Ectodermal cell (in vitro differentiated cells): ENCODE results near the gene RPP38.

Experiments
- H3K27ac ChIP-seq: 2 replicates; pipeline ENCODE4 v1.7.0; 2013; ENCODE audit warnings: mild to moderate bottlenecking, low read depth, low read length; ENCODE audit not compliant: insufficient read depth, poor library complexity, severe bottlenecking
- H3K27me3 ChIP-seq: 2 replicates; pipeline ENCODE4 v1.7.0; 2013; ENCODE audit warnings: mild to moderate bottlenecking, low read length; ENCODE audit not compliant: insufficient read depth, control insufficient read depth, poor library complexity, severe bottlenecking
- H3K36me3 ChIP-seq: one replicate; pipeline ENCODE4 v1.7.0; 2013; ENCODE audit warnings: low read length; ENCODE audit not compliant: control insufficient read depth, insufficient read depth
- H3K4me1 ChIP-seq: one replicate; pipeline ENCODE4 v1.7.0; 2013; ENCODE audit warnings: low read length; ENCODE audit not compliant: control insufficient read depth, insufficient read depth
- H3K4me3 ChIP-seq: 2 replicates; pipeline ENCODE4 v1.7.0; 2013; ENCODE audit warnings: low read depth, low read length, control low read depth; ENCODE audit not compliant: insufficient read depth
- H3K9me3 ChIP-seq: 2 replicates; pipeline ENCODE4 v1.7.0; 2013; ENCODE audit warnings: mild to moderate bottlenecking, low read length, moderate library complexity; ENCODE audit not compliant: control insufficient read depth
- WGBS, 2 experiments: methylation state at CpG; one replicate each; pipeline ENCODE4 v1.1.7; 2013; ENCODE audit warnings: missing lambda C conversion rate in 2 of 2; 5-methylcytosine and 5-hydroxymethylcytosine counted together

Gene RPP38

GRCh38 chr10:15147594-15148392 lies 50.6 kb downstream of the RPP38 start:
- Histone ChIP-seq H3K9me3 (no peaks in the 10 kb centered on the region), H3K4me1 (no peaks in the 10 kb centered on the region), H3K27ac (no peak overlapping the region), H3K36me3 (no peaks in the 10 kb centered on the region), H3K27me3 (no peaks in the 10 kb centered on the region), H3K4me3 (no peak overlapping the region)
- 98 to 100% methylated on average over 2 to 4 of the region's 4 CpGs for WGBS, 2 experiments

DNA sequence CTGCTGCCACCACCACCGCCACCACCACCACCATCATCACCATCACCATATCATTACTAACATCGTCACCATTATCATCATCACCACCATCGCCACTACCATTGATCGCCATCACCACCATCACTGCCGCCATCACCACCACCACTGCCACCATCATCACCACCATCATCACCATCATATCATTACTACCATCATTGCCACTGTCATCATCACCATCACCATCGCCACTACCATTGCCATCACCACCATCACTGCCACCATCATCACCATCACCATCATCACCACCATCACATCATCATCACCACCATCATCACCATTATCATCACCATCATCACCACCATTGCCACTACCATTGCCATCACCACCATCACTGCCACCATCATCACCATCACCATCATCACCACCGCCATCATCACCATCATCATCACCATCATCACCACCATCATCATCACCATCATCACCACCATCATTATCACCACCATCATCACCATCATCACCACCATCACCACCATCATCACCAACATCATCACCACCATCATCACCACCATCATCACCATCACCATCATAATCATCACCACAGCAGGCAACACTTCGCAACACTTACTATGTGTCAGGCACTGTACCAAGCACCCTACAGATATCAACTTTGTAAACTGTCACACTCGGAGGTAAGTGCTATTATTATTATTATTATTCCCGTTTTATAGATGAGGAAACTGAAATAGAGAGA lies 52.1 kb downstream of the RPP38 start:
- WGBS, 2 experiments: 89 to 93% methylated on average over 8 to 10 of the region's 10 CpGs
- no peaks in the 10 kb centered on the region for H3K4me1 ChIP-seq
- no peaks in the 10 kb centered on the region for H3K9me3 ChIP-seq
- H3K36me3 ChIP-seq: no peaks in the 10 kb centered on the region
- H3K4me3 ChIP-seq: no peak overlapping the region
- no peaks in the 10 kb centered on the region for H3K27me3 ChIP-seq
- H3K27ac ChIP-seq: no peak overlapping the region

DNA sequence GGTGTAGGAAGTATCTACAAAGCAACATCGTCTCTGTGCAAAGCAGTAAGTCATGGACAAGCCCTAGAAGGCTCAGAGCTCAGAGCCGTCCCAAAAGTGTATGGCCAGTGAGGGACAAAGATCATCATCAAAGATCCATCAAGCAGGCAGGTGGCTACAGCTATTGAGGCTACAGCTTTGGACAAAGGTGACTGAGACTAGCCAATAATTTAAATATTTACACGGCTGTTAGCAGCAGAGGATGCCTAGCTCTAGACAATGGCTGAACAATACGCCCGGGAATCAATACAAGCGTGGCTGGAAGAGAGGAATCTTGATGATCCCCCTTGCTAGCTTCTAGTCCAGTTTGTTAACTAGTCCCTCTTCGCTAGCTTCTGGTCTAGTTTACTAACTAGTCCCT lies 53.4 kb downstream of the RPP38 start:
- WGBS, 2 experiments: 95 to 98% methylated on average over 7 of the region's 7 CpGs
- no peak overlapping the region for H3K27ac ChIP-seq
- no peaks in the 10 kb centered on the region for H3K4me1 ChIP-seq

DNA sequence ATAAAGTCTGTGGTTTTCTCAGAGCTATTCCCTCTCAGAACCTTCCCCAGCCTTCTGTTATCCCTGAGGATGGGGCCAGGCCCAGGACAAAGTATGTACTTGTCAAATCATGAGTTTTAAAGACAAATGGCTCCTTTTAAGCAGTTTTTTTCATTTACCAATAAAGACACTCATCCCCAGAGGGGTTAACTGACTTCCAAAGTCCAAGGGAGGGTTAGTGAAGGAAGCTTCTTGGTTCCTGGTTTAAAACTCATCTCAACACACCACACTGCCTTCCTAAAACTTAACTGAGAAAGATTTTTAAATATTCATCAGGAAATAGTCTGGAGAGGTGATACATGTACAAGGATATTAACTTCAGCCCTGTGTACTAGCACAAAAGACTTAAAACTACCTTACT lies 55.4 kb downstream of the RPP38 start:
- Histone ChIP-seq H3K9me3 (no peaks in the 10 kb centered on the region), H3K27ac (no peak overlapping the region), H3K4me3 (no peak overlapping the region), H3K27me3 (no peaks in the 10 kb centered on the region), H3K36me3 (no peaks in the 10 kb centered on the region), H3K4me1 (no peaks in the 10 kb centered on the region)

More for the DNA sequence above, 53.4 kb downstream of the RPP38 start:
- Histone ChIP-seq H3K27me3 (no peaks in the 10 kb centered on the region), H3K36me3 (no peaks in the 10 kb centered on the region), H3K9me3 (no peaks in the 10 kb centered on the region), H3K4me3 (no peak overlapping the region)
